Right lobe of liver (tissue), 6 donors: ENCODE measurements around the gene TBC1D10A. TPM values are rescaled to one million over a fixed set of nuclear protein-coding genes. Genes with fewer than 3 reads are reported as not detected.

Source experiments
- ATAC-seq, 4 donors: fragments of 200-7000 bp; cut with Tn5 transposase; one replicate each; pipeline ENCODE4 v1.9.1; 2020; ENCODE audit warnings: mild to moderate bottlenecking in 4 of 4, moderate library complexity in 4 of 4
- DNase-seq, 3 donors: peaks; one replicate each; pipeline ENCODE4 v3.0.0-alpha.2; 2020
- H3K27ac ChIP-seq, 3 donors: fragments of 200-600 bp; one replicate each; pipeline ENCODE4 v1.8.0; 2022
- H3K27me3 ChIP-seq, 2 donors: fragments of 200-600 bp; one replicate each; pipeline ENCODE4 v1.8.0; 2022
- H3K36me3 ChIP-seq, 4 donors: fragments of 200-600 bp; sonication (generic) in 1 of 4; one replicate each; pipeline versions ENCODE4 v1.5.1 to v1.8.0; 2017 to 2022; ENCODE audit warnings: control low read depth in 1 of 4
- H3K4me1 ChIP-seq, 4 donors: fragments of 200-600 bp; sonication (generic) in 1 of 4; one replicate each; pipeline versions ENCODE4 v1.5.1 to v1.8.0; 2017 to 2022; ENCODE audit warnings: control low read depth in 1 of 4
- H3K4me3 ChIP-seq, 3 donors: fragments of 200-600 bp; one replicate each; pipeline ENCODE4 v1.8.0; 2022
- H3K9me3 ChIP-seq, 4 donors: fragments of 200-600 bp; sonication (generic) in 1 of 4; one replicate each; pipeline versions ENCODE4 v1.5.1 to v1.8.0; 2017 to 2022; ENCODE audit warnings: control low read depth in 1 of 4
- POLR2A ChIP-seq: fragments of 450-650 bp; IDR thresholded peaks from one replicate; pipeline ENCODE4 v1.6.1; 2017; ENCODE audit warnings: antibody characterized with exemption, mild to moderate bottlenecking
- WGBS: methylation state at CpG from one replicate; pipeline ENCODE4 v1.1.6; 2018; ENCODE audit warnings: low coverage, low lambda C conversion rate; ENCODE audit not compliant: insufficient coverage; ENCODE audit errors: missing lambda C conversion rate; 5-methylcytosine and 5-hydroxymethylcytosine counted together
- intact Hi-C, 2 donors: fragments of 100-400 bp; cut with DNase I; formaldehyde crosslinking; loops; one replicate each; pipeline versions ENCODE4 v1.11.2 to v1.14.1; 2022
- total RNA-seq, 6 experiments: library from RNA; depleted of rRNA in 2 of 6; stranded (reverse); fragments of >200 nt in 2 of 6; fragmentation: NEBNext Ultra II Directional in 3 of 6; extraction: Animal tissue kit (Norgen Biotek cat#: 25700) in 3 of 6; gene quantifications; one replicate each; pipeline versions ENCODE4 v1.1.0 to v1.2.4, GENCODE V29; 2016 to 2023
- TF ChIP-seq, protein P1 (sequence below), 4 donors: fragments of 200-600 bp in 3 of 4; fragments of 450-650 bp in 1 of 4; IDR thresholded peaks; one replicate each; pipeline versions ENCODE4 v1.5.1 to v1.8.0; 2016 to 2022; ENCODE audit warnings: antibody characterized with exemption in 4 of 4, mild to moderate bottlenecking in 2 of 4
- donor health status: DM: no; HTN: yes; CAD: no.
- donor health status: DM: no; HTN: no; CAD: no.
- donor health status: DM: no; HTN: no; CAD: no.
- donor health status: DM: no; HTN: yes; CAD: no.
- donor health status: DM: no; HTN: yes; CAD: no.

The TBC1D10A gene
- total RNA-seq, 6 experiments from 2014 or later, result 6.6 to 12.6 (median 10.0) TPM

GRCh38 chr22:30295576-30295975 is 31.2 kb downstream of the TBC1D10A start:
- no peak for TF ChIP-seq POLR2A
- TF ChIP-seq, protein P1, sequence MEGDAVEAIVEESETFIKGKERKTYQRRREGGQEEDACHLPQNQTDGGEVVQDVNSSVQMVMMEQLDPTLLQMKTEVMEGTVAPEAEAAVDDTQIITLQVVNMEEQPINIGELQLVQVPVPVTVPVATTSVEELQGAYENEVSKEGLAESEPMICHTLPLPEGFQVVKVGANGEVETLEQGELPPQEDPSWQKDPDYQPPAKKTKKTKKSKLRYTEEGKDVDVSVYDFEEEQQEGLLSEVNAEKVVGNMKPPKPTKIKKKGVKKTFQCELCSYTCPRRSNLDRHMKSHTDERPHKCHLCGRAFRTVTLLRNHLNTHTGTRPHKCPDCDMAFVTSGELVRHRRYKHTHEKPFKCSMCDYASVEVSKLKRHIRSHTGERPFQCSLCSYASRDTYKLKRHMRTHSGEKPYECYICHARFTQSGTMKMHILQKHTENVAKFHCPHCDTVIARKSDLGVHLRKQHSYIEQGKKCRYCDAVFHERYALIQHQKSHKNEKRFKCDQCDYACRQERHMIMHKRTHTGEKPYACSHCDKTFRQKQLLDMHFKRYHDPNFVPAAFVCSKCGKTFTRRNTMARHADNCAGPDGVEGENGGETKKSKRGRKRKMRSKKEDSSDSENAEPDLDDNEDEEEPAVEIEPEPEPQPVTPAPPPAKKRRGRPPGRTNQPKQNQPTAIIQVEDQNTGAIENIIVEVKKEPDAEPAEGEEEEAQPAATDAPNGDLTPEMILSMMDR (IDR thresholded peaks at IDR 0.05), result no peak
- 0% methylated on average over 1 of the region's 7 CpGs for WGBS
- Histone ChIP-seq H3K9me3 (no peaks in the 10 kb centered on the region), H3K27ac (no peak overlapping the region), H3K4me3 (no peak overlapping the region), H3K27me3 (no peaks in the 10 kb centered on the region), H3K4me1 (peaks cover 0 to 15% (median 9%) of the 10 kb centered on the region in 4 donors), H3K36me3 (peaks cover 0 to 67% (median 14%) of the 10 kb centered on the region in 4 donors)
- intact Hi-C loops, result no loop called here
- ATAC-seq (no peak), DNase-seq (no peak)

GRCh38 chr22:30294830-30295229 is 31.9 kb downstream of the TBC1D10A start:
- TF ChIP-seq, protein P1 (IDR thresholded peaks at IDR 0.05), result no peak
- TF ChIP-seq POLR2A, result no peak
- H3K9me3 ChIP-seq, result no peaks in the 10 kb centered on the region
- DNase-seq, result no peak
- peaks cover 0 to 64% (median 14%) of the 10 kb centered on the region in 4 donors for H3K36me3 ChIP-seq
- H3K27ac ChIP-seq, result no peak overlapping the region
- ATAC-seq, result no peak
- H3K4me3 ChIP-seq, result no peak overlapping the region
- H3K4me1 ChIP-seq, result peaks cover 0 to 23% (median 14%) of the 10 kb centered on the region in 4 donors
- intact Hi-C loops, result no loop called here
- WGBS, result no CpG with 5 or more reads among the region's 11 CpGs
- H3K27me3 ChIP-seq, result no peaks in the 10 kb centered on the region

- TF ChIP-seq, protein P1 (IDR thresholded peaks at IDR 0.05), result no peak
- no peak for TF ChIP-seq POLR2A
- no peaks in the 10 kb centered on the region for H3K27me3 ChIP-seq
- H3K9me3 ChIP-seq, result no peaks in the 10 kb centered on the region
- H3K27ac ChIP-seq, result no peak overlapping the region
- intact Hi-C loops, result no loop called here
- DNase-seq, result no peak
- H3K36me3 ChIP-seq, result peaks cover 0 to 59% (median 11%) of the 10 kb centered on the region in 4 donors
- 77% methylated on average over 3 of the region's 9 CpGs for WGBS
- no peak for ATAC-seq
- no peak overlapping the region for H3K4me3 ChIP-seq
- H3K4me1 ChIP-seq, result peaks cover 0 to 23% (median 14%) of the 10 kb centered on the region in 4 donors
These were observed 32.7 kb downstream of the TBC1D10A start for GRCh38 chr22:30294066-30294465.

- 96% methylated on average over 3 of the region's 7 CpGs for WGBS
- TF ChIP-seq, protein P1 (IDR thresholded peaks at IDR 0.05), result no peak
- no peak for TF ChIP-seq POLR2A
- Histone ChIP-seq H3K4me1 (peaks cover 0 to 30% (median 18%) of the 10 kb centered on the region in 4 donors), H3K4me3 (no peak overlapping the region), H3K27me3 (no peaks in the 10 kb centered on the region), H3K36me3 (peaks cover 0 to 50% (median 6%) of the 10 kb centered on the region in 4 donors), H3K27ac (no peak overlapping the region), H3K9me3 (no peaks in the 10 kb centered on the region)
- DNase-seq (no peak), ATAC-seq (no peak)
- intact Hi-C loops, result no loop called here
These were observed 33.7 kb downstream of the TBC1D10A start for GRCh38 chr22:30293026-30293425.
